Nephron progenitor cell (in vitro differentiated cells): Measurements from ENCODE around the gene CLDN19.

Source experiments
- DNase-seq: peaks from one replicate; pipeline ENCODE4 v3.0.0; 2021
- H3K27ac Mint-ChIP-seq: 2 replicates; pipeline ENCODE4 v1.8.0; 2021; ENCODE audit warnings: mild to moderate bottlenecking, moderate library complexity, mixed read lengths
- H3K27me3 Mint-ChIP-seq: 2 replicates; pipeline ENCODE4 v1.8.0; 2021; ENCODE audit warnings: mild to moderate bottlenecking, low read depth, mixed read lengths; ENCODE audit not compliant: poor library complexity
- H3K36me3 Mint-ChIP-seq: 2 replicates; pipeline ENCODE4 v1.8.0; 2021; ENCODE audit warnings: low read depth, mixed read lengths
- H3K4me1 Mint-ChIP-seq: 2 replicates; pipeline ENCODE4 v1.8.0; 2021; ENCODE audit warnings: mixed read lengths
- H3K4me3 Mint-ChIP-seq: 2 replicates; pipeline ENCODE4 v1.8.0; 2021; ENCODE audit warnings: mild to moderate bottlenecking, moderate library complexity, mixed read lengths
- H3K9me3 Mint-ChIP-seq: 2 replicates; pipeline ENCODE4 v1.8.0; 2021; ENCODE audit warnings: mild to moderate bottlenecking, moderate library complexity, mixed read lengths
- CTCF ChIP-seq: fragments of 200-600 bp; sonication (generic); IDR thresholded peaks from 2 replicates; pipeline ENCODE4 v1.5.0; 2021; ENCODE audit warnings: antibody characterized with exemption

CLDN19 gene

GRCh38 chr1:42783092-42783491, 43.1 kb upstream of the CLDN19 start:
- no peak overlapping the region for H3K27ac Mint-ChIP-seq
- TF ChIP-seq CTCF = no peak
- DNase-seq = no peak
- peaks cover 10% of the 10 kb centered on the region for H3K4me1 Mint-ChIP-seq
- peaks cover 54% of the 10 kb centered on the region for H3K36me3 Mint-ChIP-seq
- H3K27me3 Mint-ChIP-seq = no peaks in the 10 kb centered on the region
- H3K4me3 Mint-ChIP-seq = no peak overlapping the region
- H3K9me3 Mint-ChIP-seq = no peaks in the 10 kb centered on the region

GRCh38 chr1:42780176-42780575, 40.1 kb upstream of the CLDN19 start:
- peaks cover 4% of the 10 kb centered on the region for H3K4me1 Mint-ChIP-seq
- peaks cover 79% of the 10 kb centered on the region for H3K36me3 Mint-ChIP-seq
- H3K9me3 Mint-ChIP-seq = no peaks in the 10 kb centered on the region
- no peak overlapping the region for H3K27ac Mint-ChIP-seq
- no peaks in the 10 kb centered on the region for H3K27me3 Mint-ChIP-seq
- no peak for DNase-seq
- no peak overlapping the region for H3K4me3 Mint-ChIP-seq
- no peak for TF ChIP-seq CTCF

- no peak overlapping the region for H3K27ac Mint-ChIP-seq
- H3K4me1 Mint-ChIP-seq = peaks cover 4% of the 10 kb centered on the region
- H3K9me3 Mint-ChIP-seq = no peaks in the 10 kb centered on the region
- H3K4me3 Mint-ChIP-seq = no peak overlapping the region
- no peaks in the 10 kb centered on the region for H3K27me3 Mint-ChIP-seq
- no peak for TF ChIP-seq CTCF
- no peak for DNase-seq
- peaks cover 83% of the 10 kb centered on the region for H3K36me3 Mint-ChIP-seq
These were observed 39.7 kb upstream of the CLDN19 start for GRCh38 chr1:42779725-42780124.

GRCh38 chr1:42777852-42778251, 37.8 kb upstream of the CLDN19 start:
- Mint-ChIP-seq H3K4me1 (no peaks in the 10 kb centered on the region), H3K4me3 (no peak overlapping the region), H3K36me3 (peaks cover 87% of the 10 kb centered on the region), H3K27me3 (no peaks in the 10 kb centered on the region), H3K27ac (no peak overlapping the region), H3K9me3 (no peaks in the 10 kb centered on the region)
- peak; percentile 38 for DNase-seq
- peak; percentile 70 for TF ChIP-seq CTCF

GRCh38 chr1:42776502-42776901, 36.5 kb upstream of the CLDN19 start:
- Mint-ChIP-seq H3K27ac (no peak overlapping the region), H3K36me3 (peaks cover 88% of the 10 kb centered on the region), H3K9me3 (no peaks in the 10 kb centered on the region), H3K4me3 (no peak overlapping the region), H3K27me3 (no peaks in the 10 kb centered on the region), H3K4me1 (peaks cover 3% of the 10 kb centered on the region)
- DNase-seq = no peak
- no peak for TF ChIP-seq CTCF

GRCh38 chr1:42774928-42775526, 35.0 kb upstream of the CLDN19 start:
- Mint-ChIP-seq H3K36me3 (peaks cover 83% of the 10 kb centered on the region), H3K4me3 (no peak overlapping the region), H3K4me1 (peaks cover 12% of the 10 kb centered on the region), H3K9me3 (no peaks in the 10 kb centered on the region), H3K27ac (no peak overlapping the region), H3K27me3 (no peaks in the 10 kb centered on the region)
- DNase-seq = no peak
- TF ChIP-seq CTCF = no peak
